H1 (cell line): ENCODE results near the gene LYPD6B.

Experiments used
- ASH2L ChIP-seq: fragments of 200-600, 300-600 bp; sonication (generic); IDR thresholded peaks from one replicate; pipeline ENCODE4 v1.7.1; 2017; ENCODE audit warnings: low read length
- BCL11A ChIP-seq, 2 experiments: IDR thresholded peaks; one replicate each; pipeline ENCODE4 v1.6.1; 2011; ENCODE audit warnings: low read depth in 2 of 2, low read length in 2 of 2, mild to moderate bottlenecking in 2 of 2
- CBX5 ChIP-seq: fragments of 300-800, 300-1000 bp; sonication (generic); IDR thresholded peaks from 2 replicates; pipeline ENCODE4 v1.7.1; 2016; ENCODE audit warnings: antibody characterized with exemption, low read length, low read depth
- EZH2 ChIP-seq: fragments of 200-600 bp; sonication (generic); IDR thresholded peaks from 2 replicates; pipeline ENCODE4 v1.7.1; 2012; ENCODE audit warnings: low read depth, mild to moderate bottlenecking, moderate library complexity, low read length, inconsistent platforms; ENCODE audit not compliant: severe bottlenecking
- GABPA ChIP-seq: IDR thresholded peaks from 2 replicates; pipeline ENCODE4 v1.6.1; 2011; ENCODE audit warnings: mild to moderate bottlenecking, low read length, moderate library complexity, borderline replicate concordance; ENCODE audit not compliant: insufficient read depth
- NRF1 ChIP-seq: IDR thresholded peaks from 2 replicates; pipeline ENCODE4 v1.6.1; 2011; ENCODE audit warnings: mild to moderate bottlenecking, low read depth, low read length, improper control_type of control experiment
- POLR2A ChIP-seq, 2 experiments: IDR thresholded peaks; 1 replicate in 1 of 2; 2 replicates in 1 of 2; pipeline ENCODE4 v1.6.1; 2011; ENCODE audit warnings: low read depth in 2 of 2, low read length in 2 of 2, mild to moderate bottlenecking in 2 of 2; ENCODE audit errors: control extremely low read depth in 1 of 2
- RAD21 ChIP-seq, 2 experiments: IDR thresholded peaks in 1 of 2; conservative IDR thresholded peaks in 1 of 2; 2 replicates each; pipeline ENCODE4 v1.6.1; 2011; ENCODE audit warnings: low read depth in 2 of 2, low read length in 2 of 2, improper control_type of control experiment in 1 of 2, inconsistent platforms in 1 of 2, mild to moderate bottlenecking in 1 of 2, moderate library complexity in 1 of 2
- RNF2 ChIP-seq: fragments of 200-900, 300-1000 bp; sonication (generic); IDR thresholded peaks from 2 replicates; pipeline ENCODE4 v1.7.1; 2016; ENCODE audit warnings: borderline replicate concordance, low read depth, mild to moderate bottlenecking, antibody characterized with exemption, low read length; ENCODE audit not compliant: poor library complexity, severe bottlenecking; ENCODE audit errors: missing control alignments
- SIRT6 ChIP-seq: IDR thresholded peaks from one replicate; pipeline ENCODE4 v1.7.1; 2012; ENCODE audit warnings: low read length, inconsistent platforms
- TAF1 ChIP-seq: IDR thresholded peaks from 2 replicates; pipeline ENCODE4 v1.6.1; 2011; ENCODE audit warnings: mild to moderate bottlenecking, low read depth, low read length
- YY1 ChIP-seq: IDR thresholded peaks from 2 replicates; pipeline ENCODE4 v1.6.1; 2011; ENCODE audit warnings: low read depth, mild to moderate bottlenecking, low read length
- TF ChIP-seq, protein P1 (sequence below), 3 experiments: IDR thresholded peaks; 1 replicate in 2 of 3; 2 replicates in 1 of 3; pipeline versions ENCODE4 v1.5.1 to v1.6.1; 2011; ENCODE audit warnings: low read length in 3 of 3, mild to moderate bottlenecking in 3 of 3, inconsistent platforms in 2 of 3, low read depth in 1 of 3, moderate library complexity in 1 of 3; ENCODE audit not compliant: insufficient read depth in 1 of 3; ENCODE audit errors: control extremely low read depth in 1 of 3

DNA sequence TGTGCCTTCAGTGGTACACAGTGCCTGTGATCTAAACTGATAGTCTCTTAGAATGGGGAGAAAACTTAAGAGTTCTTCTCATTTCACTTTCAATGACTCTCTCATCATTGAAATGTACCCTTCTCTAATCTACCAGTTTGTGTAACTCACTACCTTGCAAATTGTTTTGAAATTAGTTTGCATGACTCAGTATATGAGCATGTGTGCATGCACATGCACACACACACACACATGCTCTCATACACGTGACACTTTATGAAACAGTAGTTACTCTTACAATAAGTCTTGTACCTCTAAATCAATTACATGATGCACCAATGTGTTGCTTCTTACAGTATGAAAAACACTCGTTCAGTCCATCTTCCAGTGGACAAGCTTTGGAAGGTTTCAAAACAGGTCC is 10.6 kb downstream of the LYPD6B start:
- TF ChIP-seq TAF1 (no peak), RNF2 (no peak), RAD21 (IDR thresholded peaks at IDR 0.05 in 1 of 2, conservative IDR thresholded peaks at IDR 0.05 in 1 of 2; ENCODE audit: low read depth in 2 of 2, low read length in 2 of 2) (no peak), ASH2L (no peak), POLR2A (IDR thresholded peaks at IDR 0.05; ENCODE audit: control extremely low read depth in 1 of 2, low read depth in 2 of 2, low read length in 2 of 2) (no peak), CBX5 (no peak), GABPA (no peak), EZH2 (no peak), YY1 (no peak), SIRT6 (no peak), NRF1 (no peak), BCL11A (IDR thresholded peaks at IDR 0.05; ENCODE audit: low read depth in 2 of 2, low read length in 2 of 2) (no peak)
- TF ChIP-seq, protein P1, sequence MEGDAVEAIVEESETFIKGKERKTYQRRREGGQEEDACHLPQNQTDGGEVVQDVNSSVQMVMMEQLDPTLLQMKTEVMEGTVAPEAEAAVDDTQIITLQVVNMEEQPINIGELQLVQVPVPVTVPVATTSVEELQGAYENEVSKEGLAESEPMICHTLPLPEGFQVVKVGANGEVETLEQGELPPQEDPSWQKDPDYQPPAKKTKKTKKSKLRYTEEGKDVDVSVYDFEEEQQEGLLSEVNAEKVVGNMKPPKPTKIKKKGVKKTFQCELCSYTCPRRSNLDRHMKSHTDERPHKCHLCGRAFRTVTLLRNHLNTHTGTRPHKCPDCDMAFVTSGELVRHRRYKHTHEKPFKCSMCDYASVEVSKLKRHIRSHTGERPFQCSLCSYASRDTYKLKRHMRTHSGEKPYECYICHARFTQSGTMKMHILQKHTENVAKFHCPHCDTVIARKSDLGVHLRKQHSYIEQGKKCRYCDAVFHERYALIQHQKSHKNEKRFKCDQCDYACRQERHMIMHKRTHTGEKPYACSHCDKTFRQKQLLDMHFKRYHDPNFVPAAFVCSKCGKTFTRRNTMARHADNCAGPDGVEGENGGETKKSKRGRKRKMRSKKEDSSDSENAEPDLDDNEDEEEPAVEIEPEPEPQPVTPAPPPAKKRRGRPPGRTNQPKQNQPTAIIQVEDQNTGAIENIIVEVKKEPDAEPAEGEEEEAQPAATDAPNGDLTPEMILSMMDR (IDR thresholded peaks at IDR 0.05; ENCODE audit: control extremely low read depth in 1 of 3, insufficient read depth in 1 of 3, low read depth in 1 of 3, low read length in 3 of 3), result no peak
